ENCODE results near the gene PLK3.

GRCh38 chr1:44817307-44817706, 17.1 kb downstream of the PLK3 start:
- TF ChIP-seq CTCF (IDR thresholded peaks at IDR 0.05 in 2 of 3, conservative IDR thresholded peaks at IDR 0.05 in 1 of 3; ENCODE audit: control insufficient read depth in 2 of 3, extremely low read depth in 1 of 3, insufficient read depth in 1 of 3, low read depth in 3 of 3, low read length in 3 of 3), result no peak
- TF ChIP-seq NR2C2 (IDR thresholded peaks at IDR 0.05; ENCODE audit: borderline replicate concordance, control insufficient read depth, insufficient read length, low read depth), result no peak

Data from GM12878 (cell line).